ENCODE measurements around the gene PRKCQ. TPM values are rescaled to one million over a fixed set of nuclear protein-coding genes. Genes with fewer than 3 reads are reported as not detected.

PRKCQ gene
- total RNA-seq, 1 donor from 2014 or later, result 2.3 TPM

DNA sequence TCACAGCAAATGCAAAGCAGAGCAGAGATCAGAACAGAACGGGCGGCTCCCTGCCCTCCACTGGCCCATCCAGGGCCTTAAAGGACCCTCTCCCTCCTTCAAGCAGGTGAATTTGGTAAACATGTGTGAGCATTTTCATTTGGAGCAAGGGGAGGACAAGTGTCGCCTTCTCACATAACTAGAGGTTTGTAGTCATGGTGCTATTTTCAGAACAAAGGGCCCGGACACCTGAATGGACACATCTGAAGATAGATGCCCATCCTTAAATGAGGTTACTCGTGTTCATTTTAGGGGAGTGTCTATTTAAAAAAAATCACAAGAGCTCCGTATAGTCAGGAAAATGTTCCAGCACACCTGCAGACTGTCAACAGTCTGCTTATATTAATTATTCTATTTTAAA is 153.8 kb downstream of the PRKCQ start:
- no peak overlapping the region for H3K27ac Mint-ChIP-seq
- TF ChIP-seq, protein P1, sequence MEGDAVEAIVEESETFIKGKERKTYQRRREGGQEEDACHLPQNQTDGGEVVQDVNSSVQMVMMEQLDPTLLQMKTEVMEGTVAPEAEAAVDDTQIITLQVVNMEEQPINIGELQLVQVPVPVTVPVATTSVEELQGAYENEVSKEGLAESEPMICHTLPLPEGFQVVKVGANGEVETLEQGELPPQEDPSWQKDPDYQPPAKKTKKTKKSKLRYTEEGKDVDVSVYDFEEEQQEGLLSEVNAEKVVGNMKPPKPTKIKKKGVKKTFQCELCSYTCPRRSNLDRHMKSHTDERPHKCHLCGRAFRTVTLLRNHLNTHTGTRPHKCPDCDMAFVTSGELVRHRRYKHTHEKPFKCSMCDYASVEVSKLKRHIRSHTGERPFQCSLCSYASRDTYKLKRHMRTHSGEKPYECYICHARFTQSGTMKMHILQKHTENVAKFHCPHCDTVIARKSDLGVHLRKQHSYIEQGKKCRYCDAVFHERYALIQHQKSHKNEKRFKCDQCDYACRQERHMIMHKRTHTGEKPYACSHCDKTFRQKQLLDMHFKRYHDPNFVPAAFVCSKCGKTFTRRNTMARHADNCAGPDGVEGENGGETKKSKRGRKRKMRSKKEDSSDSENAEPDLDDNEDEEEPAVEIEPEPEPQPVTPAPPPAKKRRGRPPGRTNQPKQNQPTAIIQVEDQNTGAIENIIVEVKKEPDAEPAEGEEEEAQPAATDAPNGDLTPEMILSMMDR (IDR thresholded peaks at IDR 0.05; ENCODE audit: unreplicated experiment), result no peak
- H3K9me3 Mint-ChIP-seq, result no peaks in the 10 kb centered on the region

DNA sequence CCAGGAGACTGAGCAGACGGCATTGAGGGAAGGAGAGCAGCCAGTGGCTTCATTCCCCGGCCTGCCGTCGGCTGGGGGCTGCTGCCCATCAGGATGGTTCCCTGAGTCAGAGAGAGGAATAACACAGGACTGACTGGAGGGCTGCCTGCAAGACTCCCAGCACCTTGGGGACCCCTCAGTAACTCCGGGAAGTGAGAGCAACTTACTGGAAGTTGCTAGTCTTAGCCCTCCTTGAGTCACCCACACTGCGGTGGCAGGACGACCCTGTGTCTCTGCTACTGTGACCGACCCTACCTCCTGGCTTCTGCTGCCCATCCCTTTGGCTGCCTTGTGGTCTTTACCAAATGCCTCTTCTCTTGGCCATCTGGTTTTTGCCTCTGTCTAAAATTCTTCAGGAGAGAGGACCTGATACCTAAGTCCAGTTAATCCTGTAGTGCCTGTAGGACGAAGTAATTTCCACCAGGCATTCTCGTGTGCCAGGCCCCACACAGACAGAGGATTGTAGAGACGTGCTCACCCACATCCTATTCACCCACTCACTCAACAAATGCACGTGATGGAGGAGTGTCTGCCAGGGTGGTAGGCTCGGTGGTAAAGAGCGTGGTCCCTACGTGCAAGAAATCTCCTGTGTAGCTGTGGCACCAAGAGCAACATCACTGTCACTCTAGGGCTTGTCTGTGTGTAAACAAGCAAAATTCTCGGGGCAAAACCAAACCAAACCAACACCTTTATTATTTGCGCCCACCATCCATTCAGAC is 156.5 kb downstream of the PRKCQ start:
- peaks cover 1% of the 10 kb centered on the region for H3K27me3 Mint-ChIP-seq (ENCODE audit: low read depth)
- H3K27ac Mint-ChIP-seq, result no peak overlapping the region
- DNase-seq (ENCODE audit: low spot score in 2 of 2, unreplicated experiment in 2 of 2), result no peak
- H3K4me3 Mint-ChIP-seq, result no peak overlapping the region
- no peaks in the 10 kb centered on the region for H3K4me1 Mint-ChIP-seq
- TF ChIP-seq, protein P1 (IDR thresholded peaks at IDR 0.05; ENCODE audit: unreplicated experiment), result no peak
- no peaks in the 10 kb centered on the region for H3K36me3 Mint-ChIP-seq
- H3K9me3 Mint-ChIP-seq, result no peaks in the 10 kb centered on the region

More for the DNA sequence above, 153.8 kb downstream of the PRKCQ start:
- Mint-ChIP-seq H3K36me3 (no peaks in the 10 kb centered on the region), H3K27me3 (ENCODE audit: low read depth) (no peaks in the 10 kb centered on the region), H3K4me3 (no peak overlapping the region), H3K4me1 (no peaks in the 10 kb centered on the region)
- no peak for DNase-seq (ENCODE audit: low spot score in 2 of 2, unreplicated experiment in 2 of 2)

DNA sequence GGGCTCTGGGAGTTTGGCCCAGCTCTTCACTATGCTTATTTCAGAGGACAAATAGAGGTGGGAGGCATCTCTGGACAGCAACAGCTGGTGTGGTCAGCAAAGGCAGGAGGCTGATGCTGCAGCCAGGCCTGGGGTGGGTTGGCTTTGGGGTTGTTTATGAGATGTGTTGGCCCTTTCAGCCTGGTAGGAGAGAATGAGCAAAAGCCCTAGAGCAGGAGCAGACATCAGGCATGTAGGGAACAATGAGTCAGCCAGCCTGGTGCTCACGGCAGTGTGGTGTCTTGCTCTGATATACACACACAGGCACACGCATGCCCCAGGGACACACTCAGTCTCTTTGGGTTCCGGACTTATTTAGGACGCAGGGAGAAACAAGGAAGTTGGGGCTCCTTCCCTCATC is 157.1 kb downstream of the PRKCQ start:
- TF ChIP-seq, protein P1 (IDR thresholded peaks at IDR 0.05; ENCODE audit: unreplicated experiment), result no peak
- Mint-ChIP-seq H3K4me1 (no peaks in the 10 kb centered on the region), H3K27ac (no peak overlapping the region), H3K27me3 (ENCODE audit: low read depth) (peaks cover 1% of the 10 kb centered on the region), H3K36me3 (no peaks in the 10 kb centered on the region), H3K4me3 (no peak overlapping the region), H3K9me3 (no peaks in the 10 kb centered on the region)
- no peak for DNase-seq (ENCODE audit: low spot score in 2 of 2, unreplicated experiment in 2 of 2)

DNA sequence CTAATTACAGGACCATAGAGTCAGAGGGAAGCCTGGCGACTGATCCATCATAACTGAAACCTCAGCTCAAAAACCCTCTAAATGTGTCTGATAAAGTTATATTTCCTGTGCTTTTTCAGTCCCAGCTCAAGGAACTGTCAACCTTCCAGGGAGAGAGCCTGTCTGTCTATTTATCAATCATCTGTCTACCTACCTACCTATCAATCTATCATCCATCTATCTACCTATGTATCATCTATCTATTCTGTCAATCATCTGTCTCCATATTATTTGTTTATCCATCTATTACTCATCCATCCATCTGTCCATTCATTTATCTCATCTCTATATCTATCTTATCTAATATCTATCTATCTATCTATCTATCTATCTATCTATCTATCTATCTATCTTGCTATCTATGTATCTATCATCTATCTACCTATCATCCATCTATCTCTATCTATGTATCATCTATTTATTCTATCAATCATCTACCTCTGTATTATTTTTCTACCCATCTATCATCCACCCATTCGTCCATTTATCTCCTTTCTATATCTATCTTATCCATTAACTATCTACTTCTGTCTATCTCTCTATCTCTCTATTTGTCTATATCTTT is 161.4 kb downstream of the PRKCQ start:
- Mint-ChIP-seq H3K36me3 (no peaks in the 10 kb centered on the region), H3K9me3 (no peaks in the 10 kb centered on the region), H3K4me3 (no peak overlapping the region), H3K27ac (no peak overlapping the region), H3K27me3 (ENCODE audit: low read depth) (peaks cover 16% of the 10 kb centered on the region), H3K4me1 (no peaks in the 10 kb centered on the region)
- TF ChIP-seq, protein P1 (IDR thresholded peaks at IDR 0.05; ENCODE audit: unreplicated experiment), result no peak
- DNase-seq (ENCODE audit: low spot score in 2 of 2, unreplicated experiment in 2 of 2), result no peak

DNA sequence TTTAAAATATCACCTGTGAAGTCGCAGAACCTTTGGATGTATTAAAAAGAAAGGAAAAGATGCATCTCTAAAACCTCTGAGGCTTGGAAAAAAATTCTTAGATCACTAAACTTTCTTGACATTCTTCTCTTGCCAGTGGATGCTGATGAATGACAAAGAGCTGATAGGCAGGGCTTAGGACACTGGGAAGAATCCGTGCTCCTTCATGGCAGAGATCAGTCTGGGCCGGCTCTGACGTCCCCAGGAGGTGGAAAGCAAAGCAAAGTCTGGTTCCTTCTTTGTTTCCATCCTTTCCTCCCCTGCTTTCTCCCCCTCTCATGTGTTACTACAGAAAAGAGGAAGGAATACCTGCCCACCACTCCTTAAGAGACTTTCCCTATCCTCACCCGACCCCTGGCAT is 161.9 kb downstream of the PRKCQ start:
- peaks cover 16% of the 10 kb centered on the region for H3K27me3 Mint-ChIP-seq (ENCODE audit: low read depth)
- H3K9me3 Mint-ChIP-seq, result no peaks in the 10 kb centered on the region
- H3K27ac Mint-ChIP-seq, result no peak overlapping the region
- TF ChIP-seq, protein P1 (IDR thresholded peaks at IDR 0.05; ENCODE audit: unreplicated experiment), result no peak
- no peak overlapping the region for H3K4me3 Mint-ChIP-seq
- H3K36me3 Mint-ChIP-seq, result no peaks in the 10 kb centered on the region
- H3K4me1 Mint-ChIP-seq, result no peaks in the 10 kb centered on the region
- no peak for DNase-seq (ENCODE audit: low spot score in 2 of 2, unreplicated experiment in 2 of 2)
